ENCODE measurements around the gene KCTD4. TPM values are rescaled to one million over a fixed set of nuclear protein-coding genes. Genes with fewer than 3 reads are reported as not detected.

The KCTD4 gene
- total RNA-seq, 1 donor from 2014 or later: not detected

DNA sequence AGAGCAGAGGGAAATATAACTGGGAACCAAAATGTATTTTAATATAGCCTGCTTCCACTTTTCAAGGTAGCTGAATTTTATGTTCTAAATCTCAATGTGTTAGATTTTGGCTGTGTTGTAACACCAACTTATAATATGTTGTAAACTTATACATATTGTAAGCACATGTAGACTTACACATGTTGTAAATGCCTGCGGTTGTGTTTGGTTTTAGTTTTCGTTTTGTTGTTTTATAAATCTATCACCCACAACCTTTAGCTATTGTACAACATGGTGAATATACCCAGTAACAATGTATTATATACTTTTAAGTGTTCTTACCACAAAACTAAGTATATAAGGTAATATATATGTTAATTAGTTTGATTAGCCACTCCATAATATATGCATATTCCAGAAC is 15.6 kb downstream of the KCTD4 start:
- DNase-seq (no peak), ATAC-seq (ENCODE audit: poor library complexity) (no peak)
- intact Hi-C loops (cut with DNase I): no loop called here

DNA sequence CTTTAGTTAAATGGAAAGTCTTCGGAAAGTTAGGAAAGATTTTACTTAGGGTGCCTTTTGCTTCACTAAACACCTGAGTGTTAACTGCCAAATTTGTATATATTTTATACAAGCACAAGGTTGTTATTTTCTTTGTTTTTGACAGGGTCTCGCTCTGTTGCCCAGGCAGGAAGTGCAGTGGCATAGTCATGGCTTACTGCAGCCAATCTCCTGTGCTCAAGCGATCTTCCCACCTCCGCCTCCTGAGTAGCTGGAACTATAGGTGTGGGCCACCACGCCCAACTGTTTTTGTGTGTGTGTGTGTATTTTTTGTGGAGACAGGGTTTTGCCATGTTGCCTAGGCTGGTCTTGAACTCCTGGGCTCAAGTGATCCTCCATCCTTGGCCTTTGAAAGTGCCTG is 16.2 kb downstream of the KCTD4 start:
- DNase-seq (no peak), ATAC-seq (ENCODE audit: poor library complexity) (no peak)
- intact Hi-C loops (cut with DNase I): no loop called here

GRCh38 chr13:45180713-45181601 is 19.9 kb downstream of the KCTD4 start:
- no peak for DNase-seq
- intact Hi-C loops (cut with DNase I): no loop called here
- no peak for ATAC-seq (ENCODE audit: poor library complexity)

- ATAC-seq (ENCODE audit: poor library complexity): no peak
- intact Hi-C loops (cut with DNase I): no loop called here
Observed at GRCh38 chr13:45180303-45180702, 20.5 kb downstream of the KCTD4 start.

GRCh38 chr13:45179428-45179827 is 21.4 kb downstream of the KCTD4 start:
- DNase-seq (no peak), ATAC-seq (ENCODE audit: poor library complexity) (no peak)
- intact Hi-C loops (cut with DNase I): no loop called here

More at GRCh38 chr13:45180303-45180702, 20.5 kb downstream of the KCTD4 start:
- DNase-seq: no peak

- no peak for DNase-seq
- intact Hi-C loops (cut with DNase I): no loop called here
- peak; percentile 55 for ATAC-seq (ENCODE audit: poor library complexity)
Observed at GRCh38 chr13:45178349-45179162, 22.3 kb downstream of the KCTD4 start.

GRCh38 chr13:45174478-45174877 is 26.4 kb downstream of the KCTD4 start:
- intact Hi-C loops (cut with DNase I): no loop called here
- DNase-seq (no peak), ATAC-seq (ENCODE audit: poor library complexity) (no peak)

- intact Hi-C loops (cut with DNase I): no loop called here
- ATAC-seq (ENCODE audit: poor library complexity): peak; percentile 40
- DNase-seq: no peak
Observed at GRCh38 chr13:45168555-45168930, 32.3 kb downstream of the KCTD4 start.

- intact Hi-C loops (cut with DNase I): no loop called here
- DNase-seq (no peak), ATAC-seq (ENCODE audit: poor library complexity) (peak; percentile 97)
Observed at GRCh38 chr13:45167611-45168554, 33.0 kb downstream of the KCTD4 start.

DNA sequence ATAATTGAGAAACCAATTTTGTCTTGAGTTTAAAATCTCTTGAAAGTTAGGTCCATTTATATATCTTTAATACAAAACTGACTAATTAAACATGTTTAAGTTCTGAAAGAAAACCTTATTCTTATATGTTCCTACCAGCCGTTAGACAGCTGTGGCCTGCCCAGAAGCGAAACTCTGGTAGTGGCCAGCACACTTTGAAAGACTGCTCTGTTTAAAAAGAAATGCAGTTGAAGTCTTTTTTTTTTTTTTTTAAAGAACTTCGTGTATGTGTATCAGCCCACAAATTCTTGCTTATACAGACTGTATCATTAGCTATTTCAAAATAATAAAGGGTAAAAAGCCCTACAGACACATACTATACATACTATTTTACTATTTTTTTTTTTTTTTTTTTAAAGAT is 34.0 kb downstream of the KCTD4 start:
- intact Hi-C loops (cut with DNase I): no loop called here

GRCh38 chr13:45162821-45163220 is 38.0 kb downstream of the KCTD4 start:
- intact Hi-C loops (cut with DNase I): no loop called here
- ATAC-seq (ENCODE audit: poor library complexity) (no peak), DNase-seq (no peak)

More for the DNA sequence above, 34.0 kb downstream of the KCTD4 start:
- DNase-seq: no peak
- no peak for ATAC-seq (ENCODE audit: poor library complexity)

GRCh38 chr13:45162194-45162593 is 38.7 kb downstream of the KCTD4 start:
- intact Hi-C loops (cut with DNase I): no loop called here
- ATAC-seq (ENCODE audit: poor library complexity): no peak
- no peak for DNase-seq

- DNase-seq: no peak
- no peak for ATAC-seq (ENCODE audit: poor library complexity)
- intact Hi-C loops (cut with DNase I): no loop called here
Observed at GRCh38 chr13:45156565-45157361, 44.1 kb downstream of the KCTD4 start.

DNA sequence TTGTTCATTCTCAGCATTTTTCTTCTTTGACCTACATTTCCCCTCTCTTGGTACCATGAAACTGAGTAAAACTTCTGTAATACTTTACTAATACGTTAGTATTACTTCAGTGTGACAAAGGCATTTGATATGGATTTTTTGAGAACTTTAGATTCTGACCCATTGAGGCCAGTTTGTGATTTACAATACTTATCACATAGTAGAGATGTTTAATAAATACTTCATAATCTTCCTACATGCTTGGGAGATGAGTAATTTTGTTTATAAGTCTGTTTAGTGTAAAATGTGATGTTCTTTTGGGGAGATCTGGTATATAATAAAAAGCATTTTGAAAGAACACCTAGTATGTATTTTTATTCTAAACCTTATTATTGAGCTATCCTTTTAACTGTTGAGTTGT is 50.9 kb downstream of the KCTD4 start:
- ATAC-seq (ENCODE audit: poor library complexity) (no peak), DNase-seq (no peak)
- intact Hi-C loops (cut with DNase I): no loop called here

DNA sequence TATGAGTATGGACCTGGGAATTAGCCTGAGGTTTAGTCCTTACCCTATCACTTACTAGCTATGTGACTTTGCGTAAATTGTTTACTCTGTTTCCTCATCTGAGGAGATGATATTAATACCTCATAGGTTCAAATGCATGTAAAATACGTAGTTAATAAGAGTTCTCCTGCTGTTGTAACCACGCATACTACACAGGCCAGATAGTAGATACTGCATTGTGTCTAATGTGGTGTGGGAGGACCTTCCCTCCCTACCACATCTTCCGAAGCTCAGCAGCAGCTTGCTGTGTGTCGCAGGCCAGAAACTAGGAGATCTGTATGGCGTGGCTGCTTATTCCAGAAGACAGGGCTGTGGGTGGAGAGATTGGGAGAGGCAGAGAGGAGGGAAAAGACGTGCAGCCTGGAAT is 57.5 kb downstream of the KCTD4 start:
- ATAC-seq (ENCODE audit: poor library complexity): peak; percentile 29
- DNase-seq: no peak
- intact Hi-C loops (cut with DNase I): no loop called here

Measured in Right ventricle myocardium superior (tissue), 1 donor.